Right renal pelvis (tissue), 4 donors: ENCODE data around the gene AKR1B1. TPM values are rescaled to one million over a fixed set of nuclear protein-coding genes. Genes with fewer than 3 reads are reported as not detected.

Source experiments
- DNase-seq, 4 donors: peaks; one replicate each; pipeline ENCODE4 v3.0.0-alpha.2; 2013; ENCODE audit warnings: low read depth in 4 of 4, low spot score in 3 of 4, missing footprints in 1 of 4
- polyA plus RNA-seq, 4 donors: library from polyadenylated mRNA; unstranded; fragments of 120-200 nt; gene quantifications; one replicate each; pipeline ENCODE4 v1.2.1, GENCODE V29; 2013; ENCODE audit not compliant: insufficient read length in 4 of 4

Gene AKR1B1
- polyA plus RNA-seq, 4 donors, result 102 to 111 (median 106) TPM

DNA sequence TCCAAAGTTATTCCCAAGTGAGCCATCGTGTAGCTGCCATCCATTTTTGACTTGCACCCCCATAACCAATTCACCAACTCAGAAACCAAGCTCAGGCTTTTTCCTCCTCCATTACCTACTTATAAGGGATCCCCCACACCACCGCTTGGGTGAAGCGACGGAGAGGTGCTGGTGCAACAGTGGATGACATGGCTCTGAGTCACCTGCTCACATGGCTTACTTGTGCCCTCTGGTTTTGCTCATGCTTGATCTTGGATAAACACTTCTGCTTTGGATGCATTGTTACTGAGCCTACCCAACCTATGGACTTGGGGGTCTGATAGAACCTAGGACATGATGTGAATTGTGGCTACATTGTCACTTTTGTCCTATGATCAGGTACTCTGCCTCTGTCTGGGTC lies 12.0 kb upstream of the AKR1B1 start:
- DNase-seq, result no peak

GRCh38 chr7:134469622-134470021 lies 10.7 kb upstream of the AKR1B1 start:
- no peak for DNase-seq

DNA sequence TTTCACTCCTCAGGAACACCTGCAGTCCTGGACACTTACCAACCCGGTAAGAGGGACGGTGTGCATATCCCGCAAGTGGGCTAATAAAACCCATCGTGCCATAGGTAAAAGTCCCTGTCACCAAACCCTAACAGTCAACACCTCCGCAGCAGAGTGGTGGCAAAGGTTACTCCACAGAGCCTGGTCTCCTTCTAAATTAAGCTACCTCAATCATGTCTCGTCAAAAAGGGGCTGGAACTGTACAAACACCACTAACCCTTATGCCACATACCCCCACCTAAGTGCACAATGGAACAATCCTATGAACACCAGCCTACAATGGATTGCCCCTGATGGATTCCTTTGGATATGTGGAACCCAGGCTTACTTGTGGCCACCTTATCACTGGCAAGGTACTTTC lies 9.6 kb upstream of the AKR1B1 start:
- DNase-seq, result no peak

GRCh38 chr7:134468054-134468453 lies 9.2 kb upstream of the AKR1B1 start:
- no peak for DNase-seq

DNA sequence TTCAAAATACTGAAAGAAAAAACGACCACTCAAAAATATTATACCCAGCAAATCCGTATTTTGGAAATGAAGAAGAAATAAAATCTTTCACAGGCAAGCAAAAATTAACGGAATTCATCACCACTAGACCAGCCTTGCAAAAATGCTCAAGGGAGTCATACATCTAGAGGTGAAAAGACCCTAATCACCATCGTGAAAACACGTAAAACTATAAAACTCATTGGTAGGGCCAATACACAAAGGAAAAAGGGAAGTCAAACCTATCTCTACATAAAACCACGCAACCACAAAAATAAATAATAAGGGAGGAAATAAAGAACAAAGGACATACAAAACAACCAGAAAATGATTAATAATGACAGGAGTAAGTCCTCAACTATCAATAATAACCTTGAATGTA lies 6.6 kb upstream of the AKR1B1 start:
- DNase-seq, result no peak

DNA sequence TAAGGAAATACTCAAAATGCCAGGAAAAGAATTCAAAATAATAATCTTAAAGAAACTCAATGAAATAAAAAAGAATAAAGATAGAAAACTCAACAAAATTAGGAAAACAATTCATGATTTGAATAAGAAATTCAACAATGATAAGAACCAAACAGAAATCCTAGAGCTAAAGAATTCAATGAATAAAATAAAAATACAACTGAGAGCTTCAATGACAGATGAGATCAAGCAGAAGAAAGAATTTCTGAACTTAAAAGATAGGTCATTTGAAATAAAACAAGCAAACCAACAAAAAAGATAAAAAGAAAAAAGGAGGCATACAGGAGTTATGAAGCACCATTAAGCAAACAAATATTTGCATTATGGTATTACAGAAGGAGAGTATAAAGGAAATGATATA lies 5.6 kb upstream of the AKR1B1 start:
- DNase-seq, result no peak

DNA sequence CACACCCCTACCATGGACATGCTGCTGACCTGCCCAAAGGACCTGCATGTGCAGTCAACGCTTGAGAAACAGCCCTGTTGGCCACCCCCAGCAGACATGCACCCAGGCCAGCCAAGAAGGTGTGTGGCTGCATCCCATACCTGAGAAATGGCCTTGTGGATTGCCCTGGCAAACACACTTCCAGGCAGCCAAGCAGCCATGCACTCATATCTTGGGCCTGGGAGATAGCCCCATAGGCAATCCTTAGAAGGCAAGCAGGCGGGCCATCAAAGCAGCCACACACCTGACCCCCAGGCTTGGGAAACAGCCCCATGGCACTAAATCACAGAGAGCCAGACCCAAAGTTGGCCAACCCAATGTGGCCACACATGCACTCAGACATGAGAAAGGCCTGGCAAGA lies 4.9 kb upstream of the AKR1B1 start:
- no peak for DNase-seq

GRCh38 chr7:134462337-134462925 lies 3.5 kb upstream of the AKR1B1 start:
- DNase-seq, result no peak

GRCh38 chr7:134461916-134462315 lies 3.0 kb upstream of the AKR1B1 start:
- DNase-seq, result no peak

DNA sequence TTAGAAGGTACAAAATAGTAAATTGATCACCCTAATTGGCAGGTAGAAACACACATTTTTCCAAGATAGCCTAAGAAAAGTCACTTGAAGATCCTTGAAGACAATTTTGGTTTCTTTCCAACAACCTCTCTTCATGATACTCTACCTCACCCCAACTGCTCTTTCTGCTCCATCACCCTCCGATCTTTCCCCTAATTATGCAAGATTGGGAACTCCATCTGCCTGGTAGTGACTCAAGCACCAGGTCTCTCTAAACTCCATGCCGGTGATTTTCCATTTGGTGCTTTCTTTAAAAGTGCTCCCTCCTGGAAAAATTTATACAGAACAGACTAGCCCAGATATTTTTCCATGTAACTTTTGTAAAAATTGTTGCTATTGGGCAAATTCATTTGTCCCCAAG lies 1.1 kb upstream of the AKR1B1 start:
- no peak for DNase-seq

- peak; percentile 23 to 37 (median 28) for DNase-seq
These were observed 527 bp downstream of the AKR1B1 start for GRCh38 chr7:134458341-134458805.

- DNase-seq, result no peak
These were observed 1.7 kb downstream of the AKR1B1 start for GRCh38 chr7:134457210-134457609.

- DNase-seq, result no peak
These were observed 4.6 kb downstream of the AKR1B1 start for GRCh38 chr7:134454277-134454676.

- no peak for DNase-seq
These were observed 5.4 kb downstream of the AKR1B1 start for GRCh38 chr7:134453518-134453917.

GRCh38 chr7:134452991-134453473 lies 5.9 kb downstream of the AKR1B1 start:
- no peak for DNase-seq

DNA sequence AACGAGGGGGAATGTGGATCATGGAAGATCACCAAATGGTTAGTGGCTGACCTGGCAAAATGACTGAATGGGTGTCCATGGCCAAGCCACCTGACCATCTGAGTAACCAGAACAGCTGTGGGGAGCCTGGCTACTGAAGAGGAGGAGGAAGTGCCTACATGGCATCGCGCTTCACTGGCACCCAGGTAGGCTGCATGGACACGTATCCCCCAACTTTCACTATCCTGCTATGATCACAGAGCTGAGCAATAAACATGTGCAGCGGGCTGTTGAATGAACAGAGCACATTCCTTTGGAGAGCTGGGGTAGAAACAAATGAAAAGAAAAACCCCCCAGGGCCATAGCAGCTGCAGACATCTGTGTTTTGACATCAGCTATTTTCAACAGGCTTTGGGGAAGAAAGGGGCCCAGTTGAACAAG lies 6.5 kb downstream of the AKR1B1 start:
- DNase-seq, result peak; percentile 32 to 60 (median 49)

DNA sequence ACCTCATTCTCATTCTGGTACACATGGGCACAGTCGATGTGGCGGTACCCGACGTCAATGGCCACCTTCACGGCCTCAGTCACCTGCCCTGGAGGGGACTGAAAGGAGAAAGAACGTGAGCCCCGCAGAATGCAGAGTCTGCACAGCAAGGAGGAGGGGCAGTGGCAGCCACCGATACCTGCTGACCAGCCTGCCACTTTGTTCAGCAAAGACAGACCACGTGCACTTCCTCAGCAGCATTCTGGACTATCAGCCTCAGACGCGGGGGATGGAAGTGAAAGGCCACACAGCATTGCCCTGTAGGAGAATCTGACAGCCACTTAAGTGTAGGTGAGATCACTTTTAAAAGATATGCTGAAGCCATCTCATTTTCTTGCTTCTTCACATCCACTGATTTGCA lies 7.2 kb downstream of the AKR1B1 start:
- DNase-seq, result no peak

DNA sequence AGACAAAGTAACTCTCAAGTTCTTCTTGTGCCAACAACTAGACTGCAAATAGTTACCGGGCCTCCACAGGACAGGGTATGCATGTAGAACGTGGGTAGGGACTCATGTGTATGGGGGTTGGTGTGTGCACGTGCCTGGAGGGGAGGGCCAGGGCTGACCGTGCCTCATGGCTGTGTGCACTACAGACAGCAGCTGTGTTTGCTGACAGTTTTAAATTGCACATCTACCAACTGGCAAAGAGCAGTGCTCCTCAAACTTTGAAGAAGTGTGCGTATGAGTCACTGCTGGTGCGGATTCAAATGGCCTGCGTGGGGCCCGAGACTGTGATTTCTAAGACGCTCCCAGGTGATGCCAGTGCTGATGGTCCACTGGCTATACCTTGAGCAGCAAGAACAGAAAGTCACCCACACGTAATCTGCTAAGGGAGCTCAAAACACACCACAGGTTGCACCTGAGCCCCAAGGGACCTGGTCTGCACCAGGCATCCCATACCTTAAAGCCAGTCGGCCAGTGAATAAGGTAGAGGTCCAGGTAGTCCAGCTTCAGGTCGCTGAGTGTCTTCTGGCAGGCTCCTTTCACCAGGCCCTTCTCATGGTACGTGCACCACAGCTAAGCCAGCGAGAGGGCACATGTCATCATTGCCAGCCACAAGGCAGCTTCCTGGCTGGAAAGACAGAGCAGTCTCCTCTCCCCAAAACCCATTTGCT lies 8.5 kb downstream of the AKR1B1 start:
- no peak for DNase-seq

DNA sequence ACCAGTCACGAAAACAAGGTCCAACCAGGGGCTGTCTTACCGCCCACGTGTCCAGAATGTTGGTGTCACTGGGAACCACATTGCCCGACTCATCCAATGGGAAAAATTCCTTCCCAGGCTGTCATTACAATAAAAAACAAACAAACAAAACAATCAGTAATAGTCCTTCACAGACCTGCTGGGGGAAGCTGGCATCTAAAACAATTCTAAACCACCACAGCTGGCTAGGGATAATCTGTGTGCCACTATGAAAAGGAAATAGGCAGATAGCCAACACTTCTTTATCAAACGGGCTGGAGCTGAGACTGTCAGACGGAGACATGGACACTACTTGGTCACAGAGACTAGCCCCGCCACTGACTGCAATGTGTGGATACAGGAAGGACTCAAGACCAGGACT lies 9.2 kb downstream of the AKR1B1 start:
- no peak for DNase-seq

DNA sequence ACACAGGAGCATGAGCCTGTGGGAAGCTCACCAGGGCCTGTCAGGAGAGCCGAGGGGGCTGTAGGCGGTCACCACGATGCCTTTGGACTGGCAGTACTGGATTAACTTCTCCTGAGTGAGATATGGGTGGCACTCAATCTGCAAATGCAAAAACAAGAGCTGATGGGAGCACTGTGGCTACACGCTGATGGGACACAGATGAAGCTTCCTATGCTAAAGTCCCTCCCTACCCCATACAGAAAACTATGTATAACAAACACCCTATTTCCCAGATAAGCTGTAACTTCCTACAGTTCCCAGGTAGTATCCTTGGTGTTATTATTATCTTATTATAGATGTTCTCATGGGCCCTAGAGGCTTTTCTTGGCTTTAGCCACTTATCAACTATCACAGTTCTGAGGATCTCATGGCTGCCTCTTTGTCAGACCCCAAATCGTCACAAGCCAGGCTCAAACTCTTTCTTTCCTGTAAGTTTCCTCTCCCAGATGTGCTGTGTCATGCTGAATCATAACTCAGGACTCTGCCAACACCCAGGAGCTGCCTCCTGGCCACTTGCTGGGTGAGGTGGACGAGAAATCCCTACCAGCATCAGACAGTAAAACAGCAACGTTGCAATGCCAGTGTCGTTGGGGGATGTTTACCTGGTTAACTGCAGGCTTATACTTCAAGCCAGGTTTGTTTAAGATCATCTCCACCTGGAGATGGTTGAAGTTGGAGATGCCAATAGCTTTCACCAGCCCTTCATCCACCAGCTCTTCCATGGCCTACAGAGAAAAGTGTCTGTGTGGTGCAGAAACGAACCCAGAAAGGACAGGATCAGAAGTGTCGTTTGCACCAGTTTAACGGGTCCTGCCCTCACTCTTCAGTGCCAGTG lies 10.3 kb downstream of the AKR1B1 start:
- no peak for DNase-seq

DNA sequence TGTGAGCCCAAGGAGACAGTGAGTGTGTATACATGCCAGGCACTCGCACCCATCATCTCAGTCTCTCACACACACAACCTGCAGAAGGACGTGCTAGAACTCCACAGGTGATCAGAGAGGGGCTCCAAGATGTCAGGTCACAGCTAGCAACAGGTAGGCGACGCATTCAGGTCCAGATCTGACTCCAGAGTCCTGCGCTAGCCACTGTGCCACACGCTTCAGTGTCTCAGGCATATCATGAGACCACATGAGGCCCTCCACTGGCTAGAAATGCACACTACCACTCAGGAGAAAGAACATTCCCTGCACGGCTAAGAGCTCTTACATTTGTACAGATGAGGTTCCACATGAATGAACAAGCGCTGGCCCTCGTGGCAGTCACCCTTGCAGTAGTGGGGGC lies 11.5 kb downstream of the AKR1B1 start:
- DNase-seq, result no peak
